ENCODE results near the gene FAM151B.

- TF ChIP-seq CTCF (IDR thresholded peaks at IDR 0.05; ENCODE audit: low read depth, low read length): no peak
- no peak for TF ChIP-seq POLR2A (IDR thresholded peaks at IDR 0.05; ENCODE audit: extremely low read depth, insufficient read length)
- TF ChIP-seq MYC (IDR thresholded peaks at IDR 0.05; ENCODE audit: low read depth, low read length): no peak
Observed at GRCh38 chr5:80487444-80487828, 464 bp upstream of the FAM151B start.

Measured in NB4 (cell line).